ENCODE results near the gene RFTN1.

DNA sequence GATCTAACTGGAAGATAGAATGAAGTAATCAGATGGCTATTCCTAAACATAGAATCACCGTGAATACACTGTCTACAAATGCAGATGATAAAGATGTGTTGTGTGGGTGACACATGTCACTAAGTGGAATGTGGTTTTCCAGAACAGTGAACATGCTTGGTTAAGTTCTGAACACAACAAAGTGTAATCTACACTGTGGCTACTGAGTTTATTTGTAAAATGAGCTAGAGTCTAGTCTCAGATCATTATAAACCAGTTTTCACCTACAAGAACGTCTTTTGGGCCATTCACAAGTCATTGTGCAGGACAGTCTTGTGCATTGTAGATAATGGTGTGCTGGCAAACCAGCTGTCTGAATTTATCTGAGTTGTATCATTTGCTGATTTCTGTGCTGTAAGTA, 213.2 kb downstream of the RFTN1 start:
- TF ChIP-seq, protein P1, sequence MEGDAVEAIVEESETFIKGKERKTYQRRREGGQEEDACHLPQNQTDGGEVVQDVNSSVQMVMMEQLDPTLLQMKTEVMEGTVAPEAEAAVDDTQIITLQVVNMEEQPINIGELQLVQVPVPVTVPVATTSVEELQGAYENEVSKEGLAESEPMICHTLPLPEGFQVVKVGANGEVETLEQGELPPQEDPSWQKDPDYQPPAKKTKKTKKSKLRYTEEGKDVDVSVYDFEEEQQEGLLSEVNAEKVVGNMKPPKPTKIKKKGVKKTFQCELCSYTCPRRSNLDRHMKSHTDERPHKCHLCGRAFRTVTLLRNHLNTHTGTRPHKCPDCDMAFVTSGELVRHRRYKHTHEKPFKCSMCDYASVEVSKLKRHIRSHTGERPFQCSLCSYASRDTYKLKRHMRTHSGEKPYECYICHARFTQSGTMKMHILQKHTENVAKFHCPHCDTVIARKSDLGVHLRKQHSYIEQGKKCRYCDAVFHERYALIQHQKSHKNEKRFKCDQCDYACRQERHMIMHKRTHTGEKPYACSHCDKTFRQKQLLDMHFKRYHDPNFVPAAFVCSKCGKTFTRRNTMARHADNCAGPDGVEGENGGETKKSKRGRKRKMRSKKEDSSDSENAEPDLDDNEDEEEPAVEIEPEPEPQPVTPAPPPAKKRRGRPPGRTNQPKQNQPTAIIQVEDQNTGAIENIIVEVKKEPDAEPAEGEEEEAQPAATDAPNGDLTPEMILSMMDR (IDR thresholded peaks at IDR 0.05) = no peak
- TF ChIP-seq POLR2A (IDR thresholded peaks at IDR 0.05) = no peak

All from ovary (tissue), 3 donors.